Skin of body (tissue), 3 donors: ENCODE results near the gene RCC1. TPM values are rescaled to one million over a fixed set of nuclear protein-coding genes. Genes with fewer than 3 reads are reported as not detected.
A peak's percentile ranks its signal among the peaks of the same experiment; 100 is the strongest.
"Not testable (repeated sequence)": the region's sequence is repeated elsewhere in the genome, so short reads cannot be mapped to it uniquely, and the experiment has no call there.

ENCODE experiments used
- DNase-seq: peaks from one replicate; lab custom pipeline; 2025; lab: John Stamatoyannopoulos, UW
- small RNA-seq: library from RNA; depleted of rRNA; stranded (forward); fragments of <200 nt; gene quantifications from one replicate; pipeline ENCODE3, GENCODE V24; 2014; ENCODE audit warnings: low replicate concordance
- total RNA-seq: library from RNA; depleted of rRNA; stranded (reverse); fragments of >200 nt; gene quantifications from one replicate; pipeline ENCODE4 v1.2.3, GENCODE V29; 2014

The RCC1 gene
- total RNA-seq, 1 donor from 2014 or later, result 15.8 TPM

- DNase-seq, result not testable (repeated sequence)
Observed at GRCh38 chr1:28586585-28587391, 80.9 kb downstream of the RCC1 start.

Small RNA genes lying within 50 kb of the gene (small RNA-seq; reads per million reads assigned to genes)
- gene RNU6ATAC27P (not detected), gene SNORA16A (not detected), gene SNORA44 (not detected), gene SNORA61 (not detected), gene SNORA73A (not detected), gene SNORA73B (16.0 reads per million, percentile 93 among the genes with 10 or more reads in this experiment), gene SNORD99 (4,512 reads per million, percentile 100 among the genes with 10 or more reads in this experiment)

Other genes with a start within 250 kb of the RCC1 start
- gene SESN2, start 246.5 kb upstream of the RCC1 start, total RNA-seq, result 2.1 TPM
- 9.2 TPM for gene MED18, start 177.0 kb upstream of the RCC1 start, total RNA-seq
- gene PHACTR4, start 136.3 kb upstream of the RCC1 start, total RNA-seq, result 17.9 TPM
- gene TRNAU1AP, start 47.0 kb downstream of the RCC1 start, total RNA-seq, result 19.5 TPM
- 6.4 TPM for gene RAB42, start 86.2 kb downstream of the RCC1 start, total RNA-seq
- gene TAF12, start 137.0 kb downstream of the RCC1 start, total RNA-seq, result 26.2 TPM
- gene RNU11, start 142.6 kb downstream of the RCC1 start, total RNA-seq, result not detected
- 8.8 TPM for gene GMEB1, start 162.7 kb downstream of the RCC1 start, total RNA-seq
- 55.9 TPM for gene YTHDF2, start 230.9 kb downstream of the RCC1 start, total RNA-seq